H1 (cell line): ENCODE results near the gene TDRD12. TPM values are rescaled to one million over a fixed set of nuclear protein-coding genes. Genes with fewer than 3 reads are reported as not detected.

Experiments used
- CTCF ChIA-PET: fragments of 300-600 bp; sonication (Branson Sonifier 250); formaldehyde crosslinking; loops from one replicate; lab custom pipeline; 2021; ENCODE audit not compliant: partially characterized antibody; lab: Charles Lee
- POLR2A ChIA-PET: fragments of 300-600 bp; sonication (Branson Sonifier 250); formaldehyde crosslinking; loops from one replicate; lab custom pipeline; 2021; ENCODE audit warnings: inconsistent platforms; ENCODE audit not compliant: partially characterized antibody; lab: Charles Lee
- DNase-seq, 2 experiments: peaks; one replicate each; pipeline versions ENCODE4 v3.0.0 to v3.0.0-alpha.2; 2010 to 2022; ENCODE audit warnings: low spot score in 2 of 2, low read depth in 1 of 2, mixed read lengths in 1 of 2
- FAIRE-seq: peaks from 2 replicates; lab custom pipeline; 2011; peaks lifted over from hg19 to GRCh38; lab: Jason Lieb, UNC
- H2AFZ ChIP-seq: 2 replicates; pipeline ENCODE4 v1.8.1; 2012; ENCODE audit warnings: low read length, inconsistent platforms
- H2AK5ac ChIP-seq: 2 replicates; pipeline ENCODE4 v1.6.1; 2013; ENCODE audit warnings: low read depth, low read length
- H2BK120ac ChIP-seq: replicated peaks from 2 replicates; pipeline ENCODE3; 2013; ENCODE audit warnings: low read depth, low read length, inconsistent platforms
- H2BK12ac ChIP-seq: 2 replicates; pipeline ENCODE4 v1.6.1; 2013; ENCODE audit warnings: low read depth, low read length
- H2BK15ac ChIP-seq: 2 replicates; pipeline ENCODE4 v1.6.1; 2013; ENCODE audit warnings: low read length
- H2BK20ac ChIP-seq: 2 replicates; pipeline ENCODE4 v1.6.1; 2013; ENCODE audit warnings: low read length
- H2BK5ac ChIP-seq: 2 replicates; pipeline ENCODE4 v1.6.1; 2013; ENCODE audit warnings: low read depth, low read length
- H3K14ac ChIP-seq: 2 replicates; pipeline ENCODE4 v1.6.1; 2013; ENCODE audit warnings: inconsistent platforms; ENCODE audit not compliant: insufficient read length
- H3K18ac ChIP-seq: 2 replicates; pipeline ENCODE4 v1.6.1; 2013; ENCODE audit warnings: low read length; ENCODE audit errors: extremely low read depth
- H3K23ac ChIP-seq: 2 replicates; pipeline ENCODE4 v1.6.1; 2013; ENCODE audit warnings: inconsistent platforms; ENCODE audit not compliant: insufficient read length
- H3K23me2 ChIP-seq: 2 replicates; pipeline ENCODE4 v1.6.1; 2013; ENCODE audit warnings: low read depth, low read length
- H3K27ac ChIP-seq: 2 replicates; pipeline ENCODE4 v1.6.1; 2011; ENCODE audit warnings: low read depth, low read length, inconsistent platforms
- H3K27me3 ChIP-seq, 4 experiments: replicated peaks in 1 of 4; 1 replicate in 1 of 4; 2 replicates in 3 of 4; pipeline versions ENCODE4 v1.6.1 to v1.8.1; 2011 to 2013; ENCODE audit warnings: low read length in 3 of 4, mild to moderate bottlenecking in 3 of 4, inconsistent platforms in 2 of 4, mixed read lengths in 2 of 4, moderate library complexity in 1 of 4; ENCODE audit not compliant: control insufficient read depth in 3 of 4, insufficient read depth in 3 of 4; ENCODE audit errors: extremely low read depth in 1 of 4
- H3K36me3 ChIP-seq, 4 experiments: 2 replicates each; pipeline versions ENCODE4 v1.6.1 to v1.8.1; 2011 to 2013; ENCODE audit warnings: mild to moderate bottlenecking in 4 of 4, low read length in 3 of 4, moderate library complexity in 2 of 4, control low read depth in 1 of 4, inconsistent platforms in 1 of 4; ENCODE audit not compliant: insufficient read depth in 4 of 4, control insufficient read depth in 2 of 4
- H3K4ac ChIP-seq: replicated peaks from 2 replicates; pipeline ENCODE3; 2013; ENCODE audit warnings: low read length, low read depth, mixed read lengths, inconsistent platforms; ENCODE audit not compliant: insufficient read length
- H3K4me1 ChIP-seq, 4 experiments: replicated peaks in 1 of 4; 1 replicate in 1 of 4; 2 replicates in 3 of 4; pipeline versions ENCODE4 v1.6.1 to v1.8.1; 2011 to 2013; ENCODE audit warnings: low read length in 3 of 4, inconsistent platforms in 2 of 4, mixed read lengths in 1 of 4; ENCODE audit not compliant: insufficient read depth in 4 of 4, control insufficient read depth in 3 of 4
- H3K4me2 ChIP-seq, 2 experiments: 2 replicates each; pipeline versions ENCODE4 v1.6.1 to v1.8.1; 2011 to 2013; ENCODE audit warnings: low read depth in 2 of 2, low read length in 2 of 2, control low read depth in 1 of 2, inconsistent platforms in 1 of 2, mild to moderate bottlenecking in 1 of 2; ENCODE audit not compliant: insufficient read depth in 1 of 2
- H3K4me3 ChIP-seq, 4 experiments: fragments of 200-600, 300-600 bp in 1 of 4; sonication (generic), shearing (Covaris generic), sonication (Bioruptor Twin) in 1 of 4; 2 replicates each; pipeline versions ENCODE4 v1.5.1 to v1.8.1; 2011 to 2016; ENCODE audit warnings: low read length in 4 of 4, low read depth in 3 of 4, control low read depth in 2 of 4, inconsistent platforms in 2 of 4, mild to moderate bottlenecking in 2 of 4, mixed read lengths in 1 of 4, moderate library complexity in 1 of 4; ENCODE audit not compliant: insufficient read depth in 2 of 4; ENCODE audit errors: extremely low read depth in 1 of 4
- H3K56ac ChIP-seq: replicated peaks from 2 replicates; pipeline ENCODE3; 2013; ENCODE audit warnings: low read depth, mild to moderate bottlenecking, mixed read lengths, low read length, inconsistent platforms; ENCODE audit not compliant: insufficient read length
- H3K79me1 ChIP-seq: 2 replicates; pipeline ENCODE4 v1.6.1; 2013; ENCODE audit warnings: low read depth, low read length, control low read depth
- H3K79me2 ChIP-seq, 2 experiments: 2 replicates each; pipeline versions ENCODE4 v1.6.1 to v1.8.1; 2012 to 2013; ENCODE audit warnings: low read length in 2 of 2, mild to moderate bottlenecking in 2 of 2, inconsistent platforms in 1 of 2; ENCODE audit not compliant: insufficient read depth in 2 of 2, control insufficient read depth in 1 of 2
- H3K9ac ChIP-seq, 4 experiments: replicated peaks in 1 of 4; 1 replicate in 1 of 4; 2 replicates in 3 of 4; pipeline versions ENCODE4 v1.6.1 to v1.8.1; 2011 to 2013; ENCODE audit warnings: low read depth in 3 of 4, low read length in 3 of 4, control low read depth in 2 of 4, mild to moderate bottlenecking in 2 of 4, moderate library complexity in 2 of 4, inconsistent platforms in 1 of 4; ENCODE audit errors: extremely low read depth in 1 of 4
- H3K9me3 ChIP-seq, 2 experiments: 2 replicates each; pipeline versions ENCODE4 v1.6.1 to v1.8.1; 2012 to 2013; ENCODE audit warnings: mild to moderate bottlenecking in 2 of 2, moderate library complexity in 2 of 2, control low read depth in 1 of 2, inconsistent platforms in 1 of 2, low read depth in 1 of 2, low read length in 1 of 2, mixed read lengths in 1 of 2; ENCODE audit not compliant: insufficient read depth in 2 of 2
- H4K20me1 ChIP-seq, 2 experiments: replicated peaks in 1 of 2; 2 replicates each; pipeline versions ENCODE3 to v1.8.1; 2011 to 2013; ENCODE audit warnings: inconsistent platforms in 2 of 2, low read length in 2 of 2, mild to moderate bottlenecking in 1 of 2; ENCODE audit not compliant: insufficient read depth in 2 of 2, control insufficient read depth in 1 of 2
- H4K5ac ChIP-seq: 2 replicates; pipeline ENCODE4 v1.6.1; 2013; ENCODE audit warnings: low read length, low read depth, mixed read lengths, inconsistent platforms; ENCODE audit not compliant: insufficient read length
- H4K8ac ChIP-seq: 2 replicates; pipeline ENCODE4 v1.8.0; 2013; ENCODE audit warnings: mild to moderate bottlenecking, moderate library complexity, low read length, inconsistent platforms; ENCODE audit not compliant: insufficient read depth; ENCODE audit errors: extremely low read depth
- H4K91ac ChIP-seq: replicated peaks from 2 replicates; pipeline ENCODE3; 2013; ENCODE audit warnings: low read length, mixed read lengths, inconsistent platforms; ENCODE audit not compliant: insufficient read length
- ASH2L ChIP-seq: fragments of 200-600, 300-600 bp; sonication (generic); IDR thresholded peaks from one replicate; pipeline ENCODE4 v1.7.1; 2017; ENCODE audit warnings: low read length
- KDM4A ChIP-seq: IDR thresholded peaks from one replicate; pipeline ENCODE4 v1.7.1; 2012; ENCODE audit warnings: low read depth, mild to moderate bottlenecking, moderate library complexity, low read length, inconsistent platforms; ENCODE audit not compliant: severe bottlenecking
- NRF1 ChIP-seq: IDR thresholded peaks from 2 replicates; pipeline ENCODE4 v1.6.1; 2011; ENCODE audit warnings: mild to moderate bottlenecking, low read depth, low read length, improper control_type of control experiment
- RAD21 ChIP-seq, 2 experiments: IDR thresholded peaks in 1 of 2; conservative IDR thresholded peaks in 1 of 2; 2 replicates each; pipeline ENCODE4 v1.6.1; 2011; ENCODE audit warnings: low read depth in 2 of 2, low read length in 2 of 2, improper control_type of control experiment in 1 of 2, inconsistent platforms in 1 of 2, mild to moderate bottlenecking in 1 of 2, moderate library complexity in 1 of 2
- SP2 ChIP-seq: IDR thresholded peaks from 2 replicates; pipeline ENCODE4 v1.6.1; 2012; ENCODE audit warnings: mild to moderate bottlenecking, low read length, inconsistent platforms
- TEAD4 ChIP-seq: IDR thresholded peaks from 2 replicates; pipeline ENCODE4 v1.6.1; 2012; ENCODE audit warnings: low read depth, low read length, inconsistent platforms, mixed read lengths
- USF2 ChIP-seq: IDR thresholded peaks from 2 replicates; pipeline ENCODE4 v1.6.1; 2011; ENCODE audit warnings: low read length, improper control_type of control experiment
- WGBS, 2 experiments: shearing (Covaris generic) in 1 of 2; methylation state at CpG; one replicate each; pipeline versions ENCODE4 v1.1.6 to v1.1.7; 2013 to 2015; ENCODE audit warnings: low lambda C conversion rate in 2 of 2, mixed read lengths in 2 of 2, inconsistent platforms in 1 of 2, low coverage in 1 of 2, missing lambda C conversion rate in 1 of 2; ENCODE audit not compliant: insufficient replicate concordance in 2 of 2, insufficient coverage in 1 of 2, insufficient read length in 1 of 2; ENCODE audit errors: extremely low coverage in 1 of 2, missing lambda C conversion rate in 1 of 2; 5-methylcytosine and 5-hydroxymethylcytosine counted together
- polyA plus RNA-seq, 7 experiments: library from polyadenylated mRNA; depleted of rRNA in 3 of 7; stranded (reverse) in 5 of 7; unstranded in 2 of 7; fragments of >200 nt in 5 of 7; fragments of 200-250 nt in 2 of 7; gene quantifications; 1 replicate in 5 of 7; 2 replicates in 1 of 7; 4 replicates in 1 of 7; pipeline versions ENCODE4 v1.2.1 to v1.2.3, GENCODE V29; 2011 to 2013; ENCODE audit warnings: missing spikeins in 2 of 7, mixed read lengths in 2 of 7
- total RNA-seq: library from RNA; stranded (reverse); fragmentation: NEBNext Ultra II Directional; extraction: Animal tissue kit (Norgen Biotek cat#: 25700); gene quantifications from 2 replicates; pipeline ENCODE4 v1.2.1, GENCODE V29; 2021

TDRD12 gene
- total and polyA plus RNA-seq, 2 of the 8 experiments (the other 6 are each of a cell fraction or from before 2014, with no cell fraction given), result 0.39 to 0.88 TPM

GRCh38 chr19:32688311-32688710 lies 31.3 kb upstream of the TDRD12 start:
- no peak overlapping the region for H2BK20ac ChIP-seq
- H4K5ac ChIP-seq, result no peak overlapping the region
- peaks cover 0 to 1% of the 10 kb centered on the region in 2 experiments for H4K20me1 ChIP-seq
- no peak overlapping the region for H3K18ac ChIP-seq
- H2AFZ ChIP-seq, result no peak overlapping the region
- no peak overlapping the region for H2BK15ac ChIP-seq
- no peaks in the 10 kb centered on the region for H3K79me1 ChIP-seq
- H2BK12ac ChIP-seq, result no peak overlapping the region
- no peak overlapping the region for H2BK120ac ChIP-seq
- H3K79me2 ChIP-seq, result no peaks in the 10 kb centered on the region
- H4K91ac ChIP-seq, result no peak overlapping the region
- H3K9ac ChIP-seq, result no peak overlapping the region
- 92% methylated on average over 1 of the region's 1 CpG; no CpG with 5 or more reads in 1 of the 2 experiments for WGBS, 2 experiments
- H3K56ac ChIP-seq, result no peak overlapping the region
- no peak overlapping the region for H2AK5ac ChIP-seq
- H3K23ac ChIP-seq, result no peak overlapping the region
- H3K4ac ChIP-seq, result no peak overlapping the region
- H3K23me2 ChIP-seq, result peaks cover 2% of the 10 kb centered on the region; the same call in 1 of the 2 replicates
- no peak overlapping the region for H2BK5ac ChIP-seq
- POLR2A ChIA-PET, result no interaction called here
- CTCF ChIA-PET, result no interaction called here
- DNase-seq (no peak), FAIRE-seq (no peak)
- no peak overlapping the region for H3K14ac ChIP-seq
- H3K4me1 ChIP-seq, result no peaks in the 10 kb centered on the region; a peak in 1 of 7 replicates
- no peak overlapping the region for H3K4me2 ChIP-seq
- no peak overlapping the region for H4K8ac ChIP-seq
- no peaks in the 10 kb centered on the region for H3K36me3 ChIP-seq
- H3K27ac ChIP-seq, result no peak overlapping the region
- H3K27me3 ChIP-seq, result peaks cover 0 to 21% (median 9%) of the 10 kb centered on the region in 4 experiments; a peak in 6 of 7 replicates
- no peak overlapping the region for H3K4me3 ChIP-seq
- no peaks in the 10 kb centered on the region for H3K9me3 ChIP-seq
- no peak for TF ChIP-seq NRF1
- TF ChIP-seq USF2, result no peak
- TF ChIP-seq SP2, result no peak
- TF ChIP-seq RAD21 (IDR thresholded peaks at IDR 0.05 in 1 of 2, conservative IDR thresholded peaks at IDR 0.05 in 1 of 2; ENCODE audit: low read depth in 2 of 2, low read length in 2 of 2), result no peak
- TF ChIP-seq KDM4A, result no peak
- TF ChIP-seq ASH2L, result no peak
- no peak for TF ChIP-seq TEAD4
